Activated T-cell treated with anti-CD3 and anti-CD28 coated beads for 48 hours (primary cell): ENCODE data around the gene TMEM121B.
A peak's percentile ranks its signal among the peaks of the same experiment; 100 is the strongest.

Source experiments
- DNase-seq: peaks from one replicate; pipeline ENCODE4 v3.0.0-alpha.2; 2020; ENCODE audit warnings: low read depth

The TMEM121B gene

DNA sequence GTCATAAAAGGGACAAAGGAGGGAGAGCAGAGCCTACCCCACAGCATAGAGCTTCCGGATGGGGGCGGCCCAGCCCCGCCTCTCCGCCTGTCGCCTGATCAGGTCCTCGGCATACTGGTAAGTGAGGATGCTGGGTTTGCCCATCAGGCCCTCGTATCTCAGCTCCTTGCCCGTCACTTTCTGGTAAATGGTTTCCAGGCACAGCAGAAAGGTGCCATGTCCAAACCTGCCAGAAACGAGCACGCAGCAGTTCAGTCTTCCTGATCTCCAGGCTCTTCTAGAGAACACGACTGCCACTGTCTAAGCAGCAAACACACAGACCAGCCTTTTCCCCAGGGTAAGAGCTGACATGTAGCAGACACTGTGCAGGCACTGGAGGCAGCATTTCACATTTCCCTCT lies 17.4 kb upstream of the TMEM121B start:
- DNase-seq = no peak

DNA sequence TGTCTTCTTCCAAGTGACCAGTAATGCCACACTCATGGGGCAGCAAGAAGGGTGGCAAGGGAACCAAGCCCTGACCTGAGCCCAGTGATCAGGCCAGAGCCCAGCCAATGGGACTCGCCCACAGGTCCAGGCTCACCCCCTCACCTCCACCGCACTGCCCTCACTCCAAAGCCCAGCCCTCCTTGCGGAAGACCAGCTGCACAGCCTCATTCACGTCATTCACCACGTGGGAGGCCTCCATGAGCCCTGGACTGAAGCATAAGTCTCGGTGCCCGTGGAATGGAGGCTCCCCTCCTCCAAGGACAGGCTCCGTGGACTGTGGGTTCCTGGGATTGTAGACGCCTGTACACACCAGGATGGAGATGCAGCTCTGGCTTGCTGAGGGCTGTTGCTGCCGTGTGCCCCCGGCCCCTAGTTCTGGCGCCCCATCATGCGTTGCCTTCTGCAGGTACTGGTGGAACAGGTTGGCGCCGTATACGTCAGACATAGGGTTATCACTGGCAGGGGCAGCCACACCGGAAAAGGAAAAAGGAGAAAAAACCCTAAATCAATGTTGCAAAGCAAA lies 16.8 kb upstream of the TMEM121B start:
- no peak for DNase-seq

DNA sequence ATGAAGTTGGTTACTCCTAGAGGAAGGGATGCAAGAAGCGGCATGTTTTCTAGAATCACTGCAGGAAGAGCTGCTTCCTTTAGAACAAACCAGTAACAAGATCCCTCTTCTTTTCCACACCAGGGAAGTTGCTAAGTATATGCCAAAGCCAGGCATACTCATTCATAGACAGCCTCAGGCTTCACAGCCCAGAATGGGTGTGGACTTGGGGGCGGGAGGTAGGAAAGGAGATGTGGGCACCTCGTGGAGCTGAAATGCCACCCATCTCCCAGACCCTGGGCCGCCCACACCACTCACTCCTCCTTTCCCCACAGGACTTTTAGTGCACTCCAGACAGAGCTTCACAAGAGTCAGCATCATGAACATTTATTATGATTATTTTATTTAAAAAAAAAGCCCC lies 16.0 kb upstream of the TMEM121B start:
- no peak for DNase-seq

DNA sequence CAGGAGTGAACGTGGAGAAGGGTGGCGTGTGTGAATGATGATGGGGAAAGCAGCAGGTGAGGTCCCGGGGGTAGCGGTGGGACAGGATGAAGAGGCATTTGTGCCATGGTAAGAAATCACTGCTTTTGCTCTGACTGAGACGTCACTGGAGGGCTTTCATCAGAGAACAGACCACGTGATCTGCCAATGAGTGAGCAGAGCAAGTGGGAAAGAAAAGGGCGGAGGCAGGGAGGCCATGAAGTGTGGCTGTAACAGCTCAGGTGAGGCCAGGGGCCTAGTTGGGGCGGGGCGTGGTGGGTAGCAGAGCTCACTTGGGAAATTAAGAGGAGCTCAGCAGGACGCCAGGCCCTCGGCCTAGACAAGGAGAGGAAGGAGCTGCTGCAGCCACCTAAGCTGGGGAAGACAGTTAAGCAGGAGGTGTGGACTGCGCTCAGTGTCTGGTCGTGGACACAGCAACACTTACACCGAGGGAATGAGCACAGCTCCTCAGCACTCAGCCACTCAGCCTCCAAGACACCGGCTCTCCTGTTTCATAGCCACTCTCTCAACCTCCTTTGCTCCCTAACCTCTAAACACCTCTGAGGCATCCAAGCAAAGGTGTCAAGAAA lies 14.1 kb upstream of the TMEM121B start:
- DNase-seq = no peak

DNA sequence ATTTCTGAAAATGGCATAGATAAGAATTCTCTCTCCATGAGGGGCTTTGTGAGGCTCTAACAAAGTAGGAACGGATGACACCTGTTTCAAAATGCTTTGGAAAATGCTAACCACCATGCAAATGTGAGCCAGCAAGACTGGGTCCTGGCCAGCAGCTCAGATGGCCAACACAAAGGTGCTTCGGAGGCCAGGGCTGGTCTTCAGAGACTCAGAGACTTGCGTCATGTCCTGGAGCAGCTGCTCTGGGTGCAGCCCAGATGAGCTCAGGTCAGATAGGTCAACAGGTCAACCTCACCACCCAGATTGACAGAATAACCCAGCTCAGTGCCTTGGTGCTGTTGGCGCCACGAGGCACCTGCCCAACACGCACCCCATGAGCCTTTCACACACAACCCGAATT lies 12.0 kb upstream of the TMEM121B start:
- DNase-seq = no peak

DNA sequence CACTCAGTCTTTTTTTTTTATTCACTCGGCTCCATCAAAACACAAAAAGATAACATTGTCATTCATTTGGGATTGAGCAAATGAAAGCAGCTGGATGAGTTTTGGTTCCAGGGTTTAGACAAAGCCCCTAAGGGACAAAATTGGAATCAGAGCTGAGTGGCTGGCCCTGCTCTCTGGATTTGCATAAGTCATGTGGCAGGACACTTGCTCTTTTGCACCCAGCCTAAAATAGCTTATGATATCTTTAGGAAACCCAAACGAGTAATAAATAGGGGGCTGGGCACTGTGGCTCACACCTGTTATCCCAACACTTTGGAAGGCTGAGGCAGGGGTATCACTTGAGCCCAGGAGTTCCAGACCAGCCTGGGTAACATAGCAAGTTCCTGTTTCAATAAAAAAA lies 11.0 kb upstream of the TMEM121B start:
- DNase-seq = no peak

DNA sequence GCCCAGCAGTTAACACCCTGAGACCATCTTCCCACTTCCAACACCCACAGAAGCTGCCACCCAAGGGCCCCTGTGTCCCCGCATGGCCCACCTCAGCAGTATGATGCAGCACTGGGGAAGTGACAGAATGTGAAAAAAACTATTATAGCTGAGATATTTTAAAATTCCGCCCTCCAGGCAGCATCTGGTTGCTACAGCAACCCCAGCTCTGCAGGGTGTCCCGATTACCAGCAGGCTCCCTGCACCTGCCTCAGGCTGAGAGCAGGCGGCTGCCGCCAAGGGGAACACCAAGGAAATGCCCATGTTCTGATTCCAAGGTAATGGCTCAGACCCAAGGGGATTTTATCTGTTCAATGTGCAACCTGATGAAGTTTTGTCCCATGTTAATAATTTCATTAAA lies 10.5 kb upstream of the TMEM121B start:
- no peak for DNase-seq

DNA sequence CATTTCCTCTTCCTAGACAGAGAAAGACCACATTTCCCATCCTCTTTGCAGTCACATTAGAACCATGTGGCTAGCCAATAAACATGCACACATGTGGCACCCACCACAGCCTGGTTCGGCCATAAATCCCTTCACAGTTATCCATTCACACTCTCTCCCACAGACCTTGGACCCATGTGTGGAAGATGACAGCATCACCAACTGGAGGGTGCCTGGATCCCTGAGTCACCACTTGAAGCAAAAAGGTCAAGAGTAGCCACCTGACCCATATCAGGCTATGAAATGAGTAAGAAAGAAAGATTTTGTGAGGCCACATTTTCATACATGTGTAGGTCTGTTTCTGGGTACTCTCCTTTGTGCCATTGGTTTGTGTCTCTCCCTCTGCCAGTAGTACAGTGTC lies 9.0 kb upstream of the TMEM121B start:
- no peak for DNase-seq

DNA sequence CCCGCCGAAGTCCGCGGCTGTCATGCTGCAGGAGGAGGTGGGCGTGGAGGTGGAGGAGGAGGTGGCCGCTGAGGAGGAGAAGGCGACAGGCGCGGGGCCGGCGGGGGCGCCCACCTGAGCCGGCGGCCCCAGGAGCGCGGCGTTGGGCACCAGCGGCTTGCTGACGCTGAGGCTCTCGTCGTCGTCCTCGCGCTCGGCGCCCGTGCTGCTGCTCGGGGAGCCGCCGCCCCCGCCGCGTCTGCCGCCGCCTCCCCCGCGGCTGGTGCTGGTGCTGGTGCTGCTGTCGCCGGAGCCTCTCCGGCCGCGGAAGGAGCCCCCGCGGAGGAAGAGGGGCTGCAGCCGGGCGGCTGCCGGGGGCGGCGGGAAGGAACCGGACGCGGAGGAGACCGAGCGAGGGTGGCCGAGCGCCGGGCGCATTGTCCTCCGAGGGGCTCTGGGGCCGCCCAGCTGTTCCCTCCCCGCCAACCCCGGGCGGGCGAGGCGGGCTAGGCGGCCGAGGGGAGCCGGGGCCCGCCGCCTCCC lies 388 bp downstream of the TMEM121B start:
- DNase-seq = no peak

DNA sequence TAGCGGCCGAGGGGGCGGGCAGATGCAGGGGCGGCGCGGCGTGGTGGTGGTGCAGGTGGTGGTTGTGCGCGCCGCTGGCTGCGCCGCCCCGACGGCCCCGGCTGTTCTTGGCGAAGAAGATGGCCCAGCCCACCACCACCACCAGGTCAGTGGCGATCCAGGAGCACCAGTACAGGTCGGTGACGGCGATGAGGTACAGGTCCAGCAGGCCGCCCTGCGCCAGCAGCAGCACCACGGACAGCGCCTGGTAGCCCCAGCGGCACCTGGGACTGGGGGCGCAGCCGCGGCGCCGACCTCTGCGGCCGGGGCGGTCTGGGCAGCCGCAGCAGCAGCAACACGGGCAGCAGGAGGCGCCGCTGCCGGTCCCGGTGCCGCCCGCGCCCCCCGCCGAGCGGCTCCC lies 879 bp downstream of the TMEM121B start:
- DNase-seq = peak; percentile 44

DNA sequence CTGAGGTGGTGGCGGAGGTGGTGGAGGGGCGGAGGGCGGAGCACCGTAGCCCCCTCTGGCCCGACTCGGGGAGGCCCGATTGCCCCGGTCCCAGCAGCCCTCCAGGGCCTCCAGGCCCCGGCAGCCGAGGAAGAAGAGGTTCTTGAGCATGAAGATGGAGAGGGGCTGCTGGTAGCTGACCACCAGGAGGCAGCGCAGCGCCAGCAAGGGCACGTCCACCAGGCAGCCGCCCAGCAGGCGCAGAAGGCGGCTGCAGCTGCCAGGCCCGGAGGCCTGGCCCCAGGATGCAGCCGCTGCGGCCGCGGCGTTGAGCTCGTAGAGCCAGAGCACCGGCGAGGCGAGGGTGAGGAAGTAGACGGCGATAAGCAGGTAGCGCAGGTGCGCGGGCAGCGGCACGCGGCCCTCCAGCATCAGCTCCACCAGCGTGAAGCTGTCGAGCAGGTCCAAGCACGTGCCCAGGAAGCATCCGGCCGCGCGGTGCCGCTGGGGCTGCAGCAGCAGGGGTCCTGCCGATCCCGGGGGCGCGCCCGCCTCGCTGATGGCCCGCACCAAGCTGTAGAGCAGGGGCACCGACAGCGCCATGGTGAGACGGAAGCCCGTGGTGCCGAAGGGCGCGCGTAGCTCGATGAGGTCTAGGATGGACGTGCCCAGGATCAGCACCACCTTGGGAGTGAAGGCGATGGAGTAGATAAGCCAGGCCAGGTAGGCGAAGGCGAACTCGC lies 1.5 kb downstream of the TMEM121B start:
- DNase-seq = no peak

DNA sequence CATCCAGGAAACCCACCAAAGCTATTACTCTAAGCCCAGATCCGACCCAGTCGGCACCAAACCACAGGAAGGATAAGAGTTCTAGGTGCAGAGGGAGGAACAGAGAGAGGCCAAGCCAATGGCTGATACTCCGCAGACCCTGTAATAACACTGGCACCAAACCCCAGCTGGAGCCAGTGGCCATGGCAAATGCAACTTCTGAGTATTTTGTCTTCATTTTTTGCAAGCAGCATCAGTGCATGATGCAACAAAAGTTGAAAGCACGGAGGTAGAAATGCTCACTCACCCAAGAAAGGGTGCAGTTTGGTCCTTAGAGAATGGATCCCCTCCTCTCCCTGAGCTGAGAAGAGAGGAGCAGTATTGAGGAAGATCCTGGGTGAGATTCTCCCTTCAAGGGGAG lies 2.8 kb downstream of the TMEM121B start:
- DNase-seq = no peak

DNA sequence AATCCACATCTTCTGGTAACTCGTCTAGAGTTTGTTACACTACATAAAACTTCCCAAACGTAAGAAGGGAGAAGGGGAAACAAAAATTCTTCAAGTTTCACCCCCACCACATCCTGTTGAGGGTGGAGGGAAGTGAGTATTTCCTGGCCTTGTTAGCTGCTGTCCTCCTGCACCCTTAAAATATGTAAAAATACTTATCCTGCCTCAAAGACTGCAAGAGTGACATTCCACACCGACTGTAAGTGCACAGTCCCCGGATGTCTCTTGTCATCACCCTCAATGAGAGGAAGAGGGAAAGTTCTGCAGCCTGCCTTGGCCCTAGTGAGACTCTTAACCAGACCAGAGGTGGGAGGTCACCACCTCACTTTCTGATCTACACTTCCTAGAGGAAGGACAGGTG lies 3.3 kb downstream of the TMEM121B start:
- no peak for DNase-seq

DNA sequence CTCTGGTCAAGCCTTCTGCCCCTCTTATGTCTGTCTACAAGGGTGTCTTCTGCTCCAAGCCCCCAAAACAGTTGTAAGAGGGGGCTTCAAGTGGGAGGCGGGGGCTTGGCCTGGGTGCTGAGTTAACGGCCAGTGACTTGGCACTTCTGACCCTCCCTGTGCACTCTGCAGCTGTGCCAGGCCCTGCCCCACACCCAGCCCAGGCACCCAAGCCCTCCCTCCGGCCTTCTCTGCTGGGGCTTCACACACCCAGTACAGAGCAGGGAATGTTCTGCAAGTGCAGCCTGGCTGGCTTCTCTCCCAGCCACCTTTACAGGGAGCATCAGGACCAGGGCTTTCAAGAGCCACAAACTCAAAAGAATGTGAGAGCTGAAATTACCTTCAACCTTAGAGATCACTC lies 3.8 kb downstream of the TMEM121B start:
- DNase-seq = no peak

DNA sequence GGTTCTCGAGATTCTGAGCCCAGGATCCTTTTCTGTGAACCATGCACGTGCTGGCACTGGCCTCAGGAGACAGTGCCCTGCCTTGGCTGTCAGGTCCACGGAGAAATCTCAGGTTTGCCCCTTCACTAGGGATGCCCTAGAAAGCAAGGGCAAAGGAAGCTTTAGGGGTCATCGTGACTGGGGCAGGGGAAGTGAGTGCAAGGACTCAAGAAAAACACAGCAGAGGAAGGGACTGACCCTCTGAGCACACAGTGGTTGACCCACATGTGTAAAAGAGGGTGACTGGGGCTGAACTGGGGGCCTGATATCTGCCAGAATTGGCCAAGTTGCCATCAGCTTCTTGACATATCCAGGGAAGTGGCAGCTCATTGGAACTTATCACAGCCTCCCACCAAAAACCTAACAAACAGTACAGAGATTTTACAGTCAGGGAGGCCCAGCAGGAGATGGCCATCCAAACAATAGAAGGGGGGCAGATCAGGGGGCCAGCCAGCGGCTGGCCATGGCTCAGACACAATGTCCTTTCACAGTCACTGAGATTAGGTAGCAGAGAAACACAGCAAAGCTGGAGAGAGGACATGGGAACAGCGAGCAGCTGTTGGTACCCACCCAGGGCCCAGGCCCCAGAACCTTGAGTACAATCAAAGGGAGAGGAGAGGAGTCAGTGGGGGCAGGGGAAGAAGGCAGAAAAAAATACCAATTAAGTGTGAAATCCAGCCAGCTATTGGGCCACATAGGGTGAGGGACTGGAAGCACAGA lies 4.4 kb downstream of the TMEM121B start:
- no peak for DNase-seq

DNA sequence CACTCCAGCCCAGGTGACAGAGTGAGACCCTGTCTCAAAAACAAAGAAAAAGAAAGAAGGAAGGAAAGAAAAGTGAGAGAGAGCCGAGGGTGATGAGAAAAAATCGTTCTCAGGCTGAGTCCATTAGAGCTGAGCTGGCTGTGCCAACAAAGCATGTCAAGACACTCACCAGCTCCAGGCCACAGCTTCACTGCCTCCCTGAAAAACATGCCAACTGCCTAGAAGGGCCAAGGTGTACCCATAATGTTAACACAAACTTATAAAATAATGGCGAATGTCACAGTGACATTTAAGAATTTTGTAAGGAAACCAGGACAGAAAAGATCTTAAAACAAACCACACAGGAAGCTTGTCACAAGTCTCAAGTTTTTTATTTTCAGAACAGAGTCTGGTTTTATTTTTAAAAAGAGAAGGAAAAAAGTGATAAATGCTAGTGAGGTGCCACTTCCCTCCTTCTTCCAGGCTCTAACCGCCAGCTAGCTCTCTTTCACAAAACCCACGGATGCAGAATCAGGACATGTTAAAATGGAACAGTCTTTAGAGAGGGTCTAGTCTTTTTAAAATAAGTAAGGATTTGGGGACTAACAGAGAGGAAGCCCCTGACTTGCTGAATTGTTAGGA lies 5.1 kb downstream of the TMEM121B start:
- no peak for DNase-seq

DNA sequence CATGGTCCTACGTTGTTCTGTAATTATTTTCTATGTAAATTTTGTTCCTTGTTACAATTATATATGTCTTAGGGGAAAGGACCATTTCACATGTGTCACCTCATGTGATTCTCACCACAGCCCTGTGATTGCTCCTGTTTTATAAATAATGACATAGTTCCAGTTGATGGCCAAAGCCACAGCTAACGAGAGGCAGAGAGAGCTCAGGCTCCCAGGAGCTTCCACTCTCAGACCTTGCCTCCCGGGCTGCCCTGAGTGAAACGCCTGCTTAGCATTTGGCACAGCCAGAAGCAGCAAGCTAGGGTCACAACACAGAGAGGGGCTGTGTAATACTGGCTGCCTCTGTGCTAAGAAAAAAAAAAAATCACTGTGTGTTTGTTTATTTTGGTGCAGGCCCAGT lies 5.9 kb downstream of the TMEM121B start:
- no peak for DNase-seq

DNA sequence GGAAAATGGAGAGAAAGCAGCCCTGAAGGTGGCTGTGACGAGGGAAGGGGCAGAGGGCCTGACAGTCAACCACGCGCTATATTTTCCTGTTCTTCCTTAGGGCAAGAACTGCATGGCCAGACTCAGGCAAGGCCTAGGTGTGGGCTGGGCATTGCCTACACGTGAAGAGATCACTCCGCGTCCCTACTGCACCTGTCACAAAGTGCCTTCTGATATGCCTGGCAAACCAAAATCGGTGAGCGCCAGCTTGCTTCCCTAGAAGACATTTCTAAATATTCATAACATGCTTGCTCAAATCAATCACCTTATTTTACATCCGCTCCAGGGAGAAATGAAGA lies 6.3 kb downstream of the TMEM121B start:
- no peak for DNase-seq

DNA sequence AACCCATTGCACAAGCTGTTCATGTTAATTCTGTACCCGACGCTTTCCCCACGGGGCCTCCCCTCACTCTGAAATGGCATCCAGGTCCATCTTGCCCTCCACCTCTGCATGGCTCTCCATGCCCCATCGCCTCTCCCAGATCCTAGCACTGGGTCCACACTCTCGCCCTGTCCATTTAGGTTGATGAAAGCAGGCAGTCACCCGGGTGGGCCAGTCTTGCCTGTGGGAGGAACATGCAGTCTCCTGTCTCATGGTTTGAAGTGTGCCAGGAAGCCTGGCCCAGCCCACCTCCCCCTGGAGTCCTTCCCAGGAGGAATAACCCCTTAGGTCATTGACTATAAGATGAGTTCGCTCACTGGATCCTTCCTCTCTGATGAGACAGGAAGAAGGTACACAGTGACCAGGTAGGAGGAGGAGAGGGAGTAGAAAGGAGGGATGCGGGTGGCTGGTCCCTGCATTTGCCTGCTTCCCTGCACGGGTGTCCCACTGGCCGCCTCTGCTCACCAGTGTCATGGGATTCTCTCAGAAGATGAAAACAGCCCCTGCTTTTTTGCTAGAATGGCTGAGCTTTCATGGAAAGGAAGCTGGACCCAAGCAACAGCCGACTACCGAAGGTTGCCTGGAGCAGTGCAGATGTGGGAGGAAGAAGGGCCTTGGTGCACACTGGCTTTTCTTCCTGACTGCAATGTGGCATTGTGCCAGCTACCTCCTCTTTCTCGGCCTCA lies 6.8 kb downstream of the TMEM121B start:
- DNase-seq = no peak

DNA sequence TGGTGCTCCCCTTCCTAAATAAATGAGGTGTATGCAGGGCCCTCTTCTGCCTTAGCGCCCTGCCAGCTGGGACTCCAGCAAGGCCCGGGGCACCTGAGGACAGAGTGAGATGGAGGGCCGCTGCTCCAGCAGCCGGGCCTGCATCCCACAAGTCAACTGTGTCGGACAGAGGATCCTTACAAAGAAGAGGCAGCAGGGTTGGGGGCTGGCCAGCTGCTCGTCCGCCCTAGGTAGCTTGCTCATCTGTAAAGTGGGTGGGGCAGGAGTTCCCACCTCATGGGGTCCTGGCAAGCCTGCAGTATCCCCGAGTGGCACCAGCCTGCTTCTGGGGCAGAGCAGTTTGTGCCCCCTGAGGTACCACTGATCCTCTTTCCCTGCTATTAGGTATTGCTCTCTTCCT lies 7.6 kb downstream of the TMEM121B start:
- no peak for DNase-seq

DNA sequence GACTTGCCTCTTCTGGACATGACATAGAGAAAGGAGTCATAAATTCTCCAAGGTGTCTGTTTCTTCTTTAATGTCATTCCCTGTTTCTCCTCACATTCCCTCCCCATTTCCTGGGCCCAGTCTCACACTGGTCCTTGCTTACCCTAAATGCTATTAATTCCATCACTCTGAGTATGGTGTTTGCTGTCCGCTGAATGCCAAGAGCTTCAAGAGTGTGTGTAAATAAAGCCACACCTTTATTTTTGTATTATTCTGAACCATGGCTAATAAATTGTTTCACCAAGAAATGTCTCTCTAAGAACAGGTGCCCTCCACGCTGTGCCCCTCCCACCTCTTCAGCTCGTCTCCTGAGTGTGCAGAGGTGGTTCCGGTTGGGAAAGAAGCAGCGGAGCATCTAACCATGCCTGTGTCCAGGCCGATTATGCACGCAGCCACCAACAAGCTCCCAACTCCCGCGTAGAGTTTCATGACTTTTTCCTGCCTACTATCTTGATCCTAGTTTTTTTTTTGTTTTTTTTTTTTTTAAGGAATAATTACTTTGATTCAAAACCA lies 8.6 kb downstream of the TMEM121B start:
- DNase-seq = no peak
